Measurements from ENCODE around the gene JPH2.
A peak's percentile ranks its signal among the peaks of the same experiment; 100 is the strongest.
"Not testable (repeated sequence)": the region's sequence is repeated elsewhere in the genome, so short reads cannot be mapped to it uniquely, and the experiment has no call there.

The JPH2 gene

DNA sequence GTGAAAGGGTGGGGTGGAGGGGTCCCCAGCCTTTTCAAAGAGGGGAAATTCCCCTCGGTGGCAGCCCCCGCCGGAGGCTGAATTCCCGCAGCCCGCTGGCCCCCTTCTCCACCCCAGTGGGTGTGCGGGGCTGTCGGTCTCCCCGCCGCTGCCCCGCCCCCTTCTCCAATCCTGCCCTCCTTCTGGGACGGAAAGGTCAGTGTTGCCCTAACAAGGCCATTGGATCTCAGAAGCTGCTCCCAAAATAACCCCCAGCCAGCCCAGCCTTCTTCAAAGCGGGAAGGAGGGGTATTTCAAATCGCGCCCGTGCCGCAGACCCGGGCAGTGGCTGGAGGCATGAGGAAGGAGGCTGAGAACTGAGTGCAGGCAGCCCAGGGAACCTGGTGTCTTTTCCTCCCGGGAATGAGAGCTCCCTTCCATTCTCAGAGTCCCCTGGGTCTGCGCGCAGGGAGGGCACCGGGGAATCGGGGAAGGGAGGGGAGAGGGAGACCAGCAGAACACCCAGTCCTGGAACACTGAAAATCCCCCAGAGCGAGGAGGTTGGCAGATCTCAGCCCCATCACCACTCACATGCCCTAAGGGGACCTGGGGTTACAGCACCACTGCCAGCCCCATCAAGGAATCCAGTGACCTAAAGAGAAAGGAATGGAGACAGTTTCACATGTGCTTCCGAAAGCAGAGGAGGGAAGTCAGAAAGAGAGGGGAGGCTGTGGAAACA is at the start of gene JPH2:
Gene JPH2 (minus strand): TSS at position 135 of the 718 bp plus-strand sequence. CDS start 483 bp downstream, outside the sequence.
- no peak for DNase-seq

DNA sequence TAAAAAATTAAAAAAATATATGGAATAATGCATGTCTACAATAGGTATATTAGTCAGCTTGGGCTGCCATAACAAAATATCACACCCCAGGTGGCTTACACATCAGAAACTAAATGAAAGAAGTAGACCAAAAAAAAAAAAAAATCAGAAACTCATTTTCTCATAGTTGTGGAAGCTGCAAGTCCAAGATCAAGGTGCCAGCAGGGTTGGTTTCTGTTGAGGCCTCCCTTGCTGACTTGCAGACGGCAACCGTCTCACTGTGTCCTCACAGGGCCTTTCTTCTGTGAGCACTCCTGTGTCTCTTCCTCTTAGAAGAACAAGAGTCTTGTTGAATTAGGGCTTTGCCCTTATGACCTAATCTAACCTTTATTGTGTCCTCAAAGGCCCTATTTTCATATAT is 48.7 kb upstream of the JPH2 start:
- DNase-seq, result no peak

DNA sequence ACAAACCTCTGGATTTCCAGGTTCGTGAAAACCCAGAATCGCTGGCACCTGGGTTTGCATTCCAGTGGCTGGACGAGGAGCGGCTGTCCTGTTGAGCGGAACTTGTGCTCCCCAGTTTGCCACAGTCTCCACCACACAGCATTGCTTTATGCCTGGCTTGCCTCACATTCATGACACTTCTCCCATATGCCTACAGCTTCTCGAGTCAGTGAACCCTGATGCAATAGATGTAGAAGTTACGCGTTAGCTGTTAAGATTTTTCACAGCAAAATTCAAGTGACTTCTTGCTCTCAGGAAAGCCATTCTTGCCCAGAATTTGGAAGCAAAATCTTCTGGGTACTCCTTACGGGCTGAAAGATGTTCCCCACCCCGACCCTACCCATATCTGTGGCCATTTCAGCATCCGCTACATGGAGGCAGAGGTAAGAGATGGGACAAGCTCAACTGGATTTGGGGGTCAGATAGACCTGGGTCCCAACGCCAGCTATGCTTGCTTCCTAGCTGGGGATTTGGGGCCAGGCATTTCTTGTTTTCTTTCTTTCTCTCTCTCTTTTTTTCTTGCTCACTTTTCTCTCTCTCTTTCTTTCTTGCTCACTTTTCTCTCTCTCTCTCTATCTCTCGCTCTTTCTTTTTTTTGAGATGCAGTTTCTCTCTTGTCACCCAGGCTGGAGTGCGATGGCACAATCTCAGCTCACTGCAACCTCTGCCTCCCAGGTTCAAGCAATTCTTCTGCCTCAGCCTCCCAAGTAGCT is 47.8 kb upstream of the JPH2 start:
- no peak for DNase-seq

DNA sequence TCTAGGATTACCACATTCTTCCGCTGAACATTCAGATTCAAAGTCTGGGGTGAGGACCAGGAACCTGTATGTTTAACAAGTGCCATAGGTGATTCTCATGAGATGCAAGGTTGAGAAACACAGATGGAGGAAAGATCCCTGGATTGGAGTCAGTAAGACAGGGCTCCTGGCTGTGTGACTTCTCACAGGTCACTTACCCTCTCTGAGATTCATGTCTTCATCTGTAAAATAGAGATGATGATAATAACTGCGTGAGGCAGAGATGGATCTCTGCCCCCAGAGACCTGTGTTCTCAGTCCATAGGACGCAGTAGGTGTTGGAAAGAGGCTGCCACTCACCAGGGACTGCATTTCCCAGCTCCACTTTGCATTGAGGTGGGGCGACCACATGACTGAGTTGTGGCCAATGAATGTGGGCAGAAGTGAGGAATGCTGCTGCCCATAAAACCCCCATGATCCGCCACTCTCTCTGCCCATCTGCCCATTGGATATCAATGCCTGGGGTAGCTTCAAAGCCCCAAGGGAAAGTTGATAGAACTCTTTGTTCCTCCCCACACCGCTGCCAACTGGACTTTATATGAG is 46.5 kb upstream of the JPH2 start:
- DNase-seq, result no peak

DNA sequence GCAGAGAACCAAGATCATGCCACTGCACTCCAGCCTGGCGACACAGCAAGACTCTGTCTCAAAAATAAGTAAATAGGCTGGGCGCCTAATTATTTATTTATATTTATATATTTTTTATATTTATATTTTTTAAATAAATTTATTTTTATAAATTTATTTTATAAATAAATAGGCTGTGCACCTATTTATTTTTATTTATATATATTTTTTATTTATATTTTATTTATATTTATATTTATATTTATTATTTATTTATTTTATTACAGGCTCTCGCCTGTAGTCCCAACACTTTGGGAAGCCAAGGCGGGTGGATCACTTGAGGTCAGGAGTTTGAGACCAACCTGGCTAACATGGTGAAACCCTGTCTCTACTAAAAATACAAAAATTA is 45.5 kb upstream of the JPH2 start:
- DNase-seq, result not testable (repeated sequence)

DNA sequence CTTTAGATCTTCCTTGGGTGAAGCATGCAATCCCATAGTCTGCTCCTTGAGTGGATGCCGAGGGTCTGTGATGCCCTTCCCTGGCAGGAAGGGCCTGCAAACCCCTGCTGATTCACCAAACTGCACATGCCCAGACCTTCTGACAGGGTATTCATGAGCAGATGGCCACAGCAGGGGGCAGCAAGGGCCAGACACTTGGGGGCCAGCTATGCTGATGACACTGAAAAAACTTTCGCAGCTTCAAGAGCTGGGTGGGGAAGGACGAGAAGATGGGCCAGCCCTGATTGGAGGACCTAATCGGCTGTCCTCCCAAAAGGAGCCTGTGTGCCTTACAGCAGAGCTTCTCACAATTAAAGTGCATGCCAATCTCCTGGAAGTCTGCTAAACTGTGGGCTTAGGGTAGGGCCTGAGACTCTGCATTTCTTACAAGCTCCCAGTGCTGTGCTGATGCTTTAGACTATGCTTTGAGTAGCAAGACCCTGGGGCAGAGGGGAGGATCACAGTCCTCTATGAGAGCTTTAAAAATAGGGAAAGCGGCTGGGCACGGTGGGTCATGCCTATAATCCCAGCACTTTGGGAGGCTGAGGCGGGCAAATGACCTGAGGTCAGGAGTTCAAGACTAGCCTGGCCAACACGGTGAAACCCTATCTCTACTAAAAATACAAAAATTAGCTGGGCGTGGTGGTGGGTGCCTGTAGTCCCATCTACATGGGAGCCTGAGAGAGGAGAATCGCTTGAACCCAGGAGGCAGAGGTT is 44.9 kb upstream of the JPH2 start:
- no peak for DNase-seq

DNA sequence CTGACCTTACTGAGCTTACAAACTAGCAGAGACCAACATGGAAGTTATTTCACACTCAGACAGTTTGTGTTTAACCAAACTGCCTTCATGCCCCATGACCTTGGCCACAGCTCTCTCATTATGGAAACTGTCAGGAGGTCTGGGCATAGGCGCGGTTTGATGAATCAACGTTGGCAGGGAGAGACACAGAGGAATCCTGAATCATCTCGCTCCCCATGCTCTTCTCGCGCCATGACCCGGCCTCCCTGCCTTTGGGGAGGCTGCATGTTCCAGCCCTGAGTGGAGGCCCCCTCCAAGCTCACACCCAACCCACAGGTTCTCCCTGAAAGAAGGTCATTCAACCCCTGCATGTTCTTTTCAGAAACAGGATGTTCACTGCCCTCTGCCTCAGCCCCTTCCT is 44.2 kb upstream of the JPH2 start:
- DNase-seq, result no peak

DNA sequence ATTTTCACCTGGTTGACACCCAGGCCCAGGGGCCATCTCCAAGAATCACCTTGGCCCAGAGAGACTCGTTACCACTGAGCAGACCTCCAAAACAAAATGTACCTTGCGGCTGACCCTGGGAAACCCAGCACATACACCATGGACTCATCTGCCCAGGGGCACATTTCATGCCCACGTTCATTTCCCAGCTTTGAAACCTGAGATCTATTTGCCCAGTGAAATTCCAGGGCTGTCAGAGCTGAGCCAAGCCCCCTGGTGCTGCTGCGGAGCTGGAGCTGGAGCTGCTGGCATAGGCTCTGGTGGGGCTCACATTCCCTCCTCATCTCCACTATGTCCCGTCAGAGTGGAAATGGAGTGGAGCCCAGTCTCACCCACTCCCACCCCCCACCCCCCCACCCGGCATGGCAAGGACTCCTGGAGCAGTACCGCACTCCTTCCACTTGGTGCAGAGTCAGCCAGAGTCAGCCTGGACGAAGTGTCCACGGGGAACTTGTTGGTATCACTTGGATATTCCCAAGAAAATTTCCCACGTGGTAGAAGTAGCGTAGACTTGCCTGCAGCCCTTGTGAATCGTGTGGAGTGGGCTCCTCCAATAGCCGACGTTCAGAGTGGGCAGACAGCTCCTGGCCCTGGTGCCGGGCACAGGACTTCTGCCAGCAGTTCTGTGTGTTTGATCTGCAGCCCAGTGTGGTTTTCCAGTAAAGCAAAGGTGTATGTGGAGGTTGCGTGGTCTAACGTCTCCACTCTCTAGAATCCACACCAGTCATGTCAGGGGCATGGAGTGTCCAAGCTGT is 41.7 kb upstream of the JPH2 start:
- no peak for DNase-seq

DNA sequence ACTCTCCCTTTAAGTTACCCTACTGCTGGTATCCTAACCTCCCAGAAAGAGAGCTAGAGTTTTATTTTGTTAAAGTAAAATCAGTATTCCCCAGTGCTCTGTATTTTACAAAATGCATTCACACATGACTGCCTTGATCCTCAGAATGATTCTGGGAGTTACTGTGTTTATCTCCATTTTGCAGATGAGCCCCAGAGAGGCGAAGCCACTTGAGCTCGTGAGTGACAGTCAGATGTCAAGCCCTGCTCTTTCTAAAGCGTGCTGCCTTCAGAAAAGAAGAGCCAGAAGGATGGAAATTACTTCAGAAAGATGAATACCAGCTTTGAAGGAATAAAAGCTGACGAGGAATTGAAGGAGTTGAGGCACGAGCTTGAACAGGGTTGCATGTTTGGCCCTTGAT is 37.6 kb upstream of the JPH2 start:
- DNase-seq, result no peak

DNA sequence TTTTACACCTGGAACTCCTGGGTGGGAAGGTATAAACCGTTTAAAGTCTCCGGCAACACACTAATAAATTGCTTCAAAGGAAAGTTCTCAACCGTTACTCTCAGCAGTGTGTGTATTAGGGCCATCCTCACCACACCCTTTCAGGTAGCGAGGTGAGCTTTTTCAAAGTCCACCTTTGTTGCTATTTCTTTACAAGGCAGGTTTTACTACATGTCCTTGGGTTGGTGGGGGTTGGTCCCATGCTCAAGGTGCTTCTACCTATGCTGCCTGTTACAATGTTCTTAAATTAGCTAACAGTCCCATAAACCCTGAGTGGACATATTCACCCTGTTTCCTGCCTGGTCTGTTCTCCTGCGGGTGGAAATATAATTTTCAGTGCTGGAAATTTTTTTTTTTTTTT is 36.7 kb upstream of the JPH2 start:
- DNase-seq, result no peak

DNA sequence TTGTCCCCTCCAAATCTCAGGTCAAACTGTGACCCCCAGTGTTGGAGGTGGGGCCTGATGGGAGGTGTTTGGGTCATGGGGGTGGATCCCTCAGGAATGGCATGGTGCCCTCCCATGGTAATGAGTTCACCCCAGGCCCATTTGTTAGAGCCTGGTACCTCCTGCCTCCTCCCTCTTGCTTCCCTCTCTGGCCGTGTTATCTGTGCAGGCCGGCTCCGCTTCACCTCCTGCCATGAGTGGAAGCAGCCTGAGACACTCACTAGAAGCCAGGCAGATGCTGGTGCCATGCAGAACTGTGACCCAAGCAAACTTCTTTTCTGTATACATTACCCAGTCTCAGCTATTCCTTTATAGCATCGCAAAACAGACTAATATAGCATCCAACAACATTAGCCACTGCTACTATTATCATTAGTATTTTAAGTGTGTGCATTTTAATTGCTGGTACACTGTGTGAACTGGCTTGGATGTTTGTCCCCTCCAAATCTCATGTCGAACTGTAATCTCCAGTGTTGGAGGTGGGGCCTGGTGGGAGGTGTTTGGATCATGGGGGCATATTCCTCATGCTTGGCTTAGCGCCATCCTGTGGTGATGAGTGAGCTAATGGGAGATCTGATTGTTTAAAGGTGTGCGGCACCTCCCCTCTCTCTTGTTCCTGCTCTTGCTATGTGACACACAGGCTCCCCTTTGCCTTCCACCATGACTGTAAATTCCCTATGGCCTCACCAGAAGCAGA is 35.8 kb upstream of the JPH2 start:
- no peak for DNase-seq

DNA sequence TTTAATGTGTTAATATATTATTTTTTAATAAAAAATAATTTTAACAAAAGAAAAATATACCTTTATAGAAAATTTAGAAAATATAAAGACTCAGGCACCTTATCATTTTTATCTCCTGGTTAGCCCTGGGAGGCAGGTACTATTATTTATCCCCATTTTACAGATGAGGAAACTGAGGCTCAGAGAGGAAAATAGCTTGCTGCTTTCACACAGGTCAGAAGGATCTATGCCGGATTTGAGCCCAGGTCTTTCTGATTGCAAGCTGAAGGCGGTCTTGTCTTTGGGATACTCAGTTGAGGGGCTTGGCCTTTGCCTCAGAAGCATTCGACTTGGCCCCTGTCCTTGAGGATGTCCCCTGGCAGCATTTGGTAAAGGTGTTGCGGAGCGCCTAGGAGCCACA is 35.0 kb upstream of the JPH2 start:
- DNase-seq, result no peak

DNA sequence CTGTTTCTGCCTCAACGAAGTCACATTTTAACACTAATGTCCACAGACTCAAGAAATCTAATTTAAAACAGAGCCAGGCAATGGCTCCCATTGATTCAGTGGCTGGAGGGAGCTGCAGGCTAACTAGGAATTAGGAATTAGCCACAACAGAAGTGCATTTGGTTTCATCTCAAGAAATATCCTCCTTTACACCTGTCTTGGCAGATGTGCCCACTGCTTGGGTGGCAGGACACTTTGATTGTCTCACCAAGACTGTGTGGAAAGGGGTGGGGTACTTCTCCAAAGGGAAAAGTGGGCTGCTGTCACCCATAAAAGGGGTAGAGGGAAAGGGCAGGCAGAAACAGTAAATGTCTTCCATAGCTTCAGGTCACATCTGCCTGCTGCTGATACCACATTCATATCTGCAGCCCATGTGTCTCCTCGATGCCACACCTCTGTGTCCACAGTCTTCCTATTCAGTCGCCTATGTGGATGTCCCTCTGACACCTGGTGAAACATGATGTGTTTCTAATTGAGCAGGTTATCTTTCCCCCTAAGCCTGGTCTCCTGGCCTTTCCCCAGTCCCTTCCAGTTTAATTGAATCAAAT is 34.5 kb upstream of the JPH2 start:
- no peak for DNase-seq

DNA sequence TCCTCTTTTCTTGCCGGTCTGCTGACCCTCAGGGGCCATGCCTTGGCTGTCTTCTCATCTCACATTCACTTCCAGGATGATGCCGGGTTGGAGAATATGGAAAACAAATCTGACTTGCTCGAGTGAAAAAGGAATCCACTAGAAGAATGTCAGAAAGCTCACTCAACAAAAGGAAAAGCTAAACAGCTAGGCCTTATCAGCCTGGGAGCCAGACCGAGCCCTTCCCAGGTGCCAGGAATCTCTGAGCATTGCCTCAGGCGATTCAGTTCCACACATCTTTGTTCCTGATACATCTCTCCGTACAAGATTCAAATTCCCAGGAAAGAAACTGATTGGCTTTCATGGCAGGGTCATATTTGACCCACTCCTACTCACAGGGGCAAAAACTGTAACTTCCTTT is 32.8 kb upstream of the JPH2 start:
- no peak for DNase-seq

DNA sequence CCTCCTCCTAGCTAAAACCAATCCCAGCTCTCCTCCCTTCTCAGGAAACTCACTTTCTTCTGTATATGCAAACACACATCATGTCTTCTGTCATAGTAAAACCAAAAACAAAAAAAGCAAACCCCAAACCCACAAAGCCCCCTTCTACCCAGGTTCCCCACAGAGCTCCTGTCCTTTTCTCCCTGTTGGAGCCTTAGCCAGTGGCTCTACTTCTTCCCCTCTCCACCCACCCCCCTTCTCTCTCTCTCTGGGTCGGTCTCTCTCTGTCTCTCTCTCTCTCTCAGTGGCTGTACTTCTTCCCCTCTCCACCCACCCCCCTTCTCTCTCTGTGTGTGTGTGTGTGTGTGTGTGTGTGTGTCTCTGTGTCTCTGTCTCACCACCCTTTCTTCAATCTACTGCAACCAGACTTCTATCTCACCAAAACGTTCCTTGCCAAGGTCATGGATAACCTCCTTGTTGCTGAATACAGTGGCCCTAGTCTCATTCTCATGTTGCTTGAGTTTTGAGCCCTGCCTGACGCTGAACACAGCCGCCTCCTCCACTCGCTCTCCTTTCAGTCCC is 32.3 kb upstream of the JPH2 start:
- no peak for DNase-seq

DNA sequence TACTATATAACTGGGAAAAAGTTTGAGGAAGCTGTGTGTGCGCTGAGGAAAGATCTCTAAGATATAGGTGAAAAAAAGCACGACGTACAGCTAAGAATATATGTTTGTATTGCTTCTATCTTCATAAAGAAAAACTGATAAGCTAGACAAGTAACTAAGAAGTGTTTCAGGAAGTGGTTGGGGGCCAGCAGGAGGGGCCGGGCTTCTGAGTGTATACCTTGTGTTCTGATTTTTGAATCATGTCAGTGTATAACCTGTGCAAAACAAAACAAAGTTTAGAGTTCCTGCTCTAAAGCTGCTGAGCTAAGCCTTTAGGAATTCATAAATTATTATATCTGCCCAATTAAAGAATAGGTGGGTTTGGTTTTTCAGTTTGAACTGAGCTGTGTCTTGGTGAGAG is 31.5 kb upstream of the JPH2 start:
- DNase-seq, result peak; percentile 43

DNA sequence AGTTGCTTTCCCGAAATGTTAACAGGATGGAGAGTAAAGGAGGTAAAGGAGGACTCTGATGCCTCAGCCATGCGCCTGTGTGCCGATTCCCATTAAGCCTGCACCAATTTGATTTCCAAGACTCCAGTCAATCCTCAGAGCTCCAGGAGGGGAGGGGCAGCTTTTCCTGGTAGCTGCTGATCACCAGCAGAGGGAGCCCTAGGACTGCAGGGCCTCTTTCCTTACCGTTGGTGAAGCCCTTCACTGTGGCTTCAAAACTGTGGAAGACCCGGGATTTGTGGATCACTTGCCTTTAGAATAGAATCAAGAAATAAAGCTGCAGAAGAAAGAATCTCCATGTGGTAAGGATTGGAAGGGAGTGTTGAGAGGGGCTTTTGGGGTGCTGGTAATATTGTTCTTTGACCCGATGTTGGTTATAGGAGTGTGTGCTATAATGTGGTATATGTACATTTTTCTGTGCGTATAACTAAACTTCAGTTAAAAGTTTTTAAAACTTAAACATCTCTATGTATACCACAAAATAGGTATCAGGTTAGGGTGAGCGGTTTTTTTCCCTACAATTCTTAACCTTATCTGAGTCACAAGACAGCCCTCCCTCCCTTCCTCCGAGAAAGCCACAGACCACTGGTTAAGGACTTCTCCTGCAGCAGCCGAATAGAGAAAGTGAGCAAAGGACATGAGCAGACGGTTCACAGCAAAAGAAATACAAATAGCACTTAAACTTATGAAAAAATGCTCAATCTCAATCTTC is 30.5 kb upstream of the JPH2 start:
- peak; percentile 74 for DNase-seq

DNA sequence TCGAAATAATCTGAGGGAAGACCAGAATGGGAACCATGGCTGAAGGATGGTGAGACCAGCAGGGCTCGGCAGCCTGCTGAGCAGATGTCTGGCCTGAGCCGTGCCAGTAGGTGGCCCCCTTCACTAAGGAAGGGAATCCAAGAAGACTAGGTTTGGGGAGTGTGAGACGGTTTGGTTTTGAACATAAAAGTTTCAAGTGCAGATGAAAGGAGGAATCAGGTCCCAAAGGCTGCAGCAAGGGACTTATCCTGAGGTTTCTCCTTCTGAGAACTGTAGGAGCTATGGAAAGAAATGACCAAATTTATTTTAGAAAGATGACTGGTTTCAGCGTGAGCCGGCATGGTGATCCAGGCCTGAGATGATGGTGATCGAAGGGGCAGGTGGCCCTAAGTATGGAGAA is 28.1 kb upstream of the JPH2 start:
- DNase-seq, result peak; percentile 78

DNA sequence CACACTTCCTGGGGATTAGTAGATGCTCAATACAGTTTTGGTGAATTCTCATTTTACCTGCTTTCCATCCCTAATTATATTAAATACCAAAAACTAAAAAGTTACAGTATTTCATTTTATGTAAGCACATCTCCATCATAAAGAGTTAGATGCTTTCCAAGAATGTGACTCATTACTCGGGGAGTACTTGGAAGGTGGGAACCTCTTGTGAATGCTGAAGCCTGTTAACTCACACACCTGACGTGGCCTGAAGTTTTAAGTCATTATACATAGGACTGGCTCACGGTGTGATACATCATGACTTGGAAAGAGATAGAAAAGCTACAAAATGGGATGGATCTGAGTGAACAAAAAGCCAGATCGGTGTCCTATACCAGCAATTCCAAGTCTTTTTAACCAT is 25.8 kb upstream of the JPH2 start:
- no peak for DNase-seq
